DOHH2 (cell line): ENCODE results near the gene RBMS3.

Source experiments
- H3F3A ChIP-seq: fragments of 200-600 bp; sonication (generic), shearing (Covaris generic); 2 replicates; pipeline ENCODE4 v1.6.0; 2016; ENCODE audit warnings: antibody characterized with exemption, mild to moderate bottlenecking; ENCODE audit not compliant: control insufficient read depth, insufficient read depth
- H3K27ac ChIP-seq: fragments of 200-600 bp; sonication (generic); 2 replicates; pipeline ENCODE4 v1.5.1; 2014; ENCODE audit warnings: low read depth, mild to moderate bottlenecking, low read length, moderate library complexity
- H3K27me3 ChIP-seq: fragments of 200-600 bp; sonication (generic); 2 replicates; pipeline ENCODE4 v1.6.1; 2014; ENCODE audit warnings: mild to moderate bottlenecking, low read length, mixed read lengths; ENCODE audit not compliant: control insufficient read depth
- H3K36me3 ChIP-seq: fragments of 200-600 bp; sonication (generic); 2 replicates; pipeline ENCODE4 v1.6.1; 2014; ENCODE audit warnings: mild to moderate bottlenecking, low read length, moderate library complexity, mixed read lengths; ENCODE audit not compliant: control insufficient read depth
- H3K4me1 ChIP-seq: fragments of 200-600 bp; sonication (generic); 2 replicates; pipeline ENCODE4 v1.6.1; 2014; ENCODE audit warnings: mild to moderate bottlenecking, low read length, mixed read lengths; ENCODE audit not compliant: control insufficient read depth
- H3K4me2 ChIP-seq: fragments of 200-600 bp; sonication (generic); 2 replicates; pipeline ENCODE4 v1.6.0; 2014; ENCODE audit warnings: mild to moderate bottlenecking, low read length, moderate library complexity
- H3K4me3 ChIP-seq: fragments of 200-600 bp; sonication (generic); 2 replicates; pipeline ENCODE4 v1.5.1; 2014; ENCODE audit warnings: mild to moderate bottlenecking, low read length, mixed read lengths
- H3K79me2 ChIP-seq: fragments of 200-600 bp; sonication (generic); 2 replicates; pipeline ENCODE4 v1.6.1; 2014; ENCODE audit warnings: mild to moderate bottlenecking, low read length, mixed read lengths; ENCODE audit not compliant: control insufficient read depth
- H3K9me2 ChIP-seq: fragments of 200-600 bp; sonication (generic); replicated peaks from 2 replicates; pipeline ENCODE4 v1.6.1; 2014; ENCODE audit warnings: mild to moderate bottlenecking, low read length, mixed read lengths; ENCODE audit not compliant: control insufficient read depth
- H3K9me3 ChIP-seq: fragments of 200-600 bp; sonication (generic); 2 replicates; pipeline ENCODE4 v1.6.1; 2014; ENCODE audit warnings: antibody characterized with exemption, low read length, mixed read lengths; ENCODE audit not compliant: control insufficient read depth, insufficient read depth
- H4K20me1 ChIP-seq: fragments of 200-600 bp; sonication (generic); 2 replicates; pipeline ENCODE4 v1.6.0; 2014; ENCODE audit warnings: low read depth, mild to moderate bottlenecking, antibody characterized with exemption, low read length, moderate library complexity; ENCODE audit not compliant: control insufficient read depth, insufficient read depth
- CTCF ChIP-seq: fragments of 200-600 bp; sonication (generic); IDR thresholded peaks from one replicate; pipeline ENCODE4 v1.5.1; 2014; ENCODE audit warnings: antibody characterized with exemption, mild to moderate bottlenecking, low read depth, low read length; ENCODE audit not compliant: poor library complexity, severe bottlenecking
- EZH2phosphoT487 ChIP-seq: fragments of 200-600 bp; sonication (generic); IDR thresholded peaks from 2 replicates; pipeline ENCODE4 v1.6.1; 2017; ENCODE audit warnings: borderline replicate concordance, mild to moderate bottlenecking, antibody characterized with exemption, low read length, moderate library complexity, mixed read lengths

Gene RBMS3

GRCh38 chr3:29398787-29399186 is 117.9 kb downstream of the RBMS3 start:
- no peak overlapping the region for H3K4me3 ChIP-seq
- TF ChIP-seq EZH2phosphoT487 (no peak), CTCF (no peak)
- H3K4me1 ChIP-seq, result peaks cover 18% of the 10 kb centered on the region
- H3K27me3 ChIP-seq, result no peaks in the 10 kb centered on the region
- H4K20me1 ChIP-seq, result no peaks in the 10 kb centered on the region
- H3F3A ChIP-seq, result no peaks in the 10 kb centered on the region
- H3K79me2 ChIP-seq, result no peaks in the 10 kb centered on the region
- no peak overlapping the region for H3K27ac ChIP-seq
- H3K4me2 ChIP-seq, result no peak overlapping the region
- H3K9me2 ChIP-seq, result no peaks in the 10 kb centered on the region
- no peaks in the 10 kb centered on the region for H3K9me3 ChIP-seq
- no peaks in the 10 kb centered on the region for H3K36me3 ChIP-seq

DNA sequence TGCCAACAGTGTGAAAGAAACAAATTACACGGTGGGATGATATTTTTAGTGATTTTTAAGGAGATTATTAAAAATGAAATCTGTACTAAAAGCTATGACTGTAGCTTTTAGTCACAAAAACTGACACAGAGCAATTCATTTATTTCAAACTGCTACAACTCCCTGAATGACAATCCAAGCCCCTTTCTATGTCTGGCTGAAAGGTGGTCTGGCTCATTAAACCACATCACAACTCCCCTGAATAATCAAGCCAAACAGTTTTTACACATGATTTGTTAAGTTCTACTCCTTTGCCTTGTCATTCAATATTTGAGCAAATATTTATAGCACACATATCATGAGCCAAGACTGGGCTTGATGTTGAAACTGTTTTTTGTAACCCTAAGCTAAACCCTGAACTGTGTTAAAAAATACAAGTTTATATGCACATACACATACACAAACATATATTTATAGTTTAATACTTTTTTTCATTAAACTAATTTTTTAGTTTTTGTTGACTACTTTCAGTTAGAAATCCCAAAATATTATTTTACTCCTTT is 125.5 kb downstream of the RBMS3 start:
- TF ChIP-seq EZH2phosphoT487 (no peak), CTCF (no peak)
- H3K4me2 ChIP-seq, result peak overlapping the region; percentile 36
- no peaks in the 10 kb centered on the region for H3K9me2 ChIP-seq
- peaks cover 10% of the 10 kb centered on the region for H3F3A ChIP-seq
- no peaks in the 10 kb centered on the region for H3K36me3 ChIP-seq
- no peaks in the 10 kb centered on the region for H4K20me1 ChIP-seq
- H3K4me1 ChIP-seq, result peaks cover 65% of the 10 kb centered on the region
- no peak overlapping the region for H3K4me3 ChIP-seq
- H3K79me2 ChIP-seq, result no peaks in the 10 kb centered on the region
- H3K27me3 ChIP-seq, result no peaks in the 10 kb centered on the region
- no peaks in the 10 kb centered on the region for H3K9me3 ChIP-seq
- no peak overlapping the region for H3K27ac ChIP-seq

- Histone ChIP-seq H3K4me1 (peaks cover 87% of the 10 kb centered on the region), H3K4me2 (no peak overlapping the region), H3K27ac (no peak overlapping the region), H3K79me2 (no peaks in the 10 kb centered on the region), H3K9me2 (no peaks in the 10 kb centered on the region), H3K4me3 (no peak overlapping the region), H3K9me3 (no peaks in the 10 kb centered on the region), H4K20me1 (no peaks in the 10 kb centered on the region), H3K27me3 (no peaks in the 10 kb centered on the region), H3F3A (peaks cover 15% of the 10 kb centered on the region), H3K36me3 (no peaks in the 10 kb centered on the region)
- no peak for TF ChIP-seq EZH2phosphoT487
- TF ChIP-seq CTCF, result no peak
Observed at GRCh38 chr3:29408676-29409075, 127.8 kb downstream of the RBMS3 start.
